Mesothelial cell of epicardium (in vitro differentiated cells): ENCODE measurements around the gene ASB7. TPM values are rescaled to one million over a fixed set of nuclear protein-coding genes. Genes with fewer than 3 reads are reported as not detected.

ENCODE experiments used
- DNase-seq, 2 experiments: peaks; one replicate each; pipeline ENCODE4 v3.0.0; 2021; ENCODE audit warnings: low spot score in 2 of 2; ENCODE audit not compliant: unreplicated experiment in 2 of 2
- H3K27ac Mint-ChIP-seq: 2 replicates; pipeline ENCODE4 v1.8.0; 2021; ENCODE audit warnings: mixed read lengths
- H3K27me3 Mint-ChIP-seq: 2 replicates; pipeline ENCODE4 v1.8.0; 2021; ENCODE audit warnings: low read depth, mixed read lengths
- H3K36me3 Mint-ChIP-seq: 2 replicates; pipeline ENCODE4 v1.8.0; 2021; ENCODE audit warnings: mixed read lengths
- H3K4me1 Mint-ChIP-seq: 2 replicates; pipeline ENCODE4 v1.8.0; 2021; ENCODE audit warnings: mixed read lengths
- H3K4me3 Mint-ChIP-seq: 2 replicates; pipeline ENCODE4 v1.8.0; 2021; ENCODE audit warnings: mild to moderate bottlenecking, moderate library complexity, mixed read lengths
- H3K9me3 Mint-ChIP-seq: 2 replicates; pipeline ENCODE4 v1.8.0; 2021; ENCODE audit warnings: mixed read lengths
- CTCF ChIP-seq: fragments of 200-600 bp; sonication (generic); IDR thresholded peaks from one replicate; pipeline ENCODE4 v1.5.0; 2021; ENCODE audit warnings: antibody characterized with exemption; ENCODE audit not compliant: unreplicated experiment
- total RNA-seq: library from RNA; stranded (reverse); gene quantifications from 3 replicates; pipeline ENCODE4 v1.2.1, GENCODE V29; 2021

ASB7 gene
- total RNA-seq, 1 donor from 2014 or later, result 15.5 TPM

- no peak for DNase-seq
- no peak for TF ChIP-seq CTCF
- no peak overlapping the region for H3K4me3 Mint-ChIP-seq
- no peak overlapping the region for H3K27ac Mint-ChIP-seq
- peaks cover 3% of the 10 kb centered on the region for H3K36me3 Mint-ChIP-seq
- no peaks in the 10 kb centered on the region for H3K27me3 Mint-ChIP-seq
- H3K4me1 Mint-ChIP-seq, result no peaks in the 10 kb centered on the region
- H3K9me3 Mint-ChIP-seq, result no peaks in the 10 kb centered on the region
Observed at GRCh38 chr15:100638177-100638730, 35.9 kb downstream of the ASB7 start.

- peaks cover 3% of the 10 kb centered on the region for H3K36me3 Mint-ChIP-seq
- DNase-seq, result no peak
- no peak overlapping the region for H3K27ac Mint-ChIP-seq
- no peaks in the 10 kb centered on the region for H3K9me3 Mint-ChIP-seq
- H3K4me3 Mint-ChIP-seq, result no peak overlapping the region
- H3K27me3 Mint-ChIP-seq, result no peaks in the 10 kb centered on the region
- no peak for TF ChIP-seq CTCF
- no peaks in the 10 kb centered on the region for H3K4me1 Mint-ChIP-seq
Observed at GRCh38 chr15:100642213-100642949, 40.0 kb downstream of the ASB7 start.

GRCh38 chr15:100642950-100643338 is 40.6 kb downstream of the ASB7 start:
- no peak for DNase-seq
- no peak for TF ChIP-seq CTCF
- Mint-ChIP-seq H3K27me3 (no peaks in the 10 kb centered on the region), H3K4me1 (no peaks in the 10 kb centered on the region), H3K4me3 (no peak overlapping the region), H3K36me3 (peaks cover 3% of the 10 kb centered on the region), H3K27ac (no peak overlapping the region), H3K9me3 (no peaks in the 10 kb centered on the region)

- no peaks in the 10 kb centered on the region for H3K9me3 Mint-ChIP-seq
- no peak overlapping the region for H3K27ac Mint-ChIP-seq
- no peaks in the 10 kb centered on the region for H3K36me3 Mint-ChIP-seq
- no peaks in the 10 kb centered on the region for H3K27me3 Mint-ChIP-seq
- DNase-seq, result no peak
- H3K4me3 Mint-ChIP-seq, result no peak overlapping the region
- no peaks in the 10 kb centered on the region for H3K4me1 Mint-ChIP-seq
- no peak for TF ChIP-seq CTCF
Observed at GRCh38 chr15:100645671-100646070, 43.3 kb downstream of the ASB7 start.

GRCh38 chr15:100648951-100649350 is 46.6 kb downstream of the ASB7 start:
- no peaks in the 10 kb centered on the region for H3K4me1 Mint-ChIP-seq
- TF ChIP-seq CTCF, result no peak
- no peak for DNase-seq
- H3K36me3 Mint-ChIP-seq, result no peaks in the 10 kb centered on the region
- no peaks in the 10 kb centered on the region for H3K27me3 Mint-ChIP-seq
- H3K4me3 Mint-ChIP-seq, result no peak overlapping the region
- H3K27ac Mint-ChIP-seq, result no peak overlapping the region
- no peaks in the 10 kb centered on the region for H3K9me3 Mint-ChIP-seq
